22Rv1 (cell line): ENCODE measurements around the gene ZBTB4.

ENCODE experiments used
- H3K27ac ChIP-seq: fragments of 450-650 bp; 2 replicates; pipeline ENCODE4 v1.5.1; 2017
- CTCF ChIP-seq: fragments of 450-650 bp; IDR thresholded peaks from 2 replicates; pipeline ENCODE4 v1.5.1; 2017; ENCODE audit warnings: mild to moderate bottlenecking
- ZFX ChIP-seq: fragments of 450-650 bp; IDR thresholded peaks from 2 replicates; pipeline ENCODE4 v1.6.1; 2017; ENCODE audit warnings: antibody characterized with exemption, borderline replicate concordance

The ZBTB4 gene

GRCh38 chr17:7427549-7427948, 51.9 kb downstream of the ZBTB4 start:
- no peak overlapping the region for H3K27ac ChIP-seq
- TF ChIP-seq CTCF, result no peak
- no peak for TF ChIP-seq ZFX

GRCh38 chr17:7426896-7427489, 52.4 kb downstream of the ZBTB4 start:
- no peak for TF ChIP-seq CTCF
- no peak for TF ChIP-seq ZFX
- H3K27ac ChIP-seq, result no peak overlapping the region

- TF ChIP-seq CTCF (no peak), ZFX (no peak)
- H3K27ac ChIP-seq, result no peak overlapping the region
These were observed 53.1 kb downstream of the ZBTB4 start for GRCh38 chr17:7426203-7426863.

- TF ChIP-seq ZFX (no peak), CTCF (no peak)
These were observed 53.7 kb downstream of the ZBTB4 start for GRCh38 chr17:7425756-7426155.

GRCh38 chr17:7425316-7425715, 54.1 kb downstream of the ZBTB4 start, which contains the start of gene SPEM2:
Gene SPEM2 (plus strand): TSS chr17:7425616. CDS start chr17:7425689, 73 bp downstream.
- H3K27ac ChIP-seq, result no peak within 1 kb of the TSS

More at GRCh38 chr17:7425756-7426155, 53.7 kb downstream of the ZBTB4 start:
- H3K27ac ChIP-seq, result no peak overlapping the region

GRCh38 chr17:7423679-7424078, 55.8 kb downstream of the ZBTB4 start:
- TF ChIP-seq ZFX (no peak), CTCF (no peak)
- no peak overlapping the region for H3K27ac ChIP-seq

More at GRCh38 chr17:7425316-7425715, 54.1 kb downstream of the ZBTB4 start, which contains the start of gene SPEM2:
- TF ChIP-seq CTCF (no peak), ZFX (no peak)

GRCh38 chr17:7421186-7421585, 58.2 kb downstream of the ZBTB4 start:
- TF ChIP-seq ZFX, result no peak
- TF ChIP-seq CTCF, result no peak
- H3K27ac ChIP-seq, result no peak overlapping the region
